Stimulated activated CD4-positive, alpha-beta T cell treated with anti-CD3 and anti-CD28 coated beads, Interleukin-15, amount 100 ng/mL, for 1 hour (primary cell): ENCODE data around the gene COL5A2.

Source experiments
- DNase-seq, 2 donors: peaks; one replicate each; pipeline ENCODE4 v3.0.0-alpha.2; 2020; ENCODE audit warnings: low read depth in 1 of 2, low spot score in 1 of 2

The COL5A2 gene

GRCh38 chr2:189104934-189105333, 74.6 kb downstream of the COL5A2 start:
- DNase-seq: no peak

DNA sequence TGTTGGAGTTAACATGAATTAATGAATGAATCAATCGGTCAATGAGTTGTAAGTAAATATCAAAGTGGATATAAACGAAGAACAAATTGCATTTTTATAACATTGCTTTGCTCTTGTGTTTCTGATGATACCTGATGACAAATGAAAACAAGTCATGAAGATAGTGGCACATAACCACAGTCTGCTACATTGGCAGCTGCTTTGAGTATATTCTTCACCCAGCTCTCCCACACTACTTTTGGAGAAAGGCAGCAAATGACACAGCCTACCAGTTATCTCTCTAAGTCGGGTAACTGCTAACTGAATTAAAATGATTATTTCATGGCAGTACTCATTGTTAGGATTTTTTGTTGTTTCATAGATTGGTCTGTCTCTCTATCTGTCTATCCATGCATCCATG, 76.8 kb downstream of the COL5A2 start:
- DNase-seq: no peak

- no peak for DNase-seq
Measured at GRCh38 chr2:189097934-189098333, 81.6 kb downstream of the COL5A2 start.

DNA sequence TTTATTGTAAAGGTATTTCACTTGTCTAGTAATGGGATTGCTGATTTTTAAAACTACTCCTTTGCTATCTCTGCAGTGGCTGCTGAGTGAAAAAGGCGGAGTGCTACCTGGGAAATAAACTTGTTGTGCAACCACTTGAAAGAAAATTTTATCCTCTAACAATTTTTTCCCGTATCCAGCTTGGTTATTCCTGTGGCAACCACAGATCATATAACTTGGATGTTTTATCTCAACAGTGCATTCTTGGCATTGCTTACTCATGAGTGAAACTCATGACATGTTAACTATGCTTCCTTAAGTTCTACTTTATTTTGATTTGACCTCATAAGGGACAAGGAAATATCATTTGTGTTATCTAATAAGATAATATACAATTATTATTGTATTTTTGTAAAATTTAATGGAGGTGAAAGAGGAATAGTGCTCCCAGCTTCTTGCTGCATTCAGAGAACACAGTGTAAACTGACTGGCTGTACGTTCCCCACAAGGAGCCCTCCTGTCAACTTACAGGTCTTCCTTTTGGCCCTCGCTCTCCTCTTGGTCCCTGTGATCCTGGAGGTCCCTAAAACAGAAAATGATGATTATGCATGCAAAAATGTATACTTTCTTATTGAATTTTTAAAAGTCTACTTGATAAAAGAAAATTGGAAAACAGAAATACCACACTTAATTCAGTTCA, 82.7 kb downstream of the COL5A2 start:
- no peak for DNase-seq

DNA sequence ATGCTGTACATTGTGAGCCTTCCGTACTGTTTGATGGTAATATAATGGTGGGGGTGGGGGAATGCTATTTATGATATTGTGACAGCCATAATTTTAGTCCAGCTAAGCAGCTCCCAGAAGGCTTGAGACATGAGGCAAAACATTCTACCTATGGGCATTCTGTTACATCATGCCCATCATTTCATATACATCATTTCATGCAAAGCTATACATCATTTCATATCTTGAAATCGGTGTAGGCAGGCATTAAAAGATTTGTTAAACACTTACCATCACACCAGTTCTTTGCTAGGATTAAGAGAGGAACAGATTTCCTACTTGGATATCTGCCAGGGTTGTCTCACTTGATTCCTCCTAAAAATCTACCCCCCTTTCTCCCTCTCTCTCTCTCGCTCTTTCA, 84.5 kb downstream of the COL5A2 start:
- DNase-seq: no peak

- no peak for DNase-seq
Measured at GRCh38 chr2:189092936-189093335, 86.6 kb downstream of the COL5A2 start.

- DNase-seq: no peak
Measured at GRCh38 chr2:189091253-189091652, 88.3 kb downstream of the COL5A2 start.

DNA sequence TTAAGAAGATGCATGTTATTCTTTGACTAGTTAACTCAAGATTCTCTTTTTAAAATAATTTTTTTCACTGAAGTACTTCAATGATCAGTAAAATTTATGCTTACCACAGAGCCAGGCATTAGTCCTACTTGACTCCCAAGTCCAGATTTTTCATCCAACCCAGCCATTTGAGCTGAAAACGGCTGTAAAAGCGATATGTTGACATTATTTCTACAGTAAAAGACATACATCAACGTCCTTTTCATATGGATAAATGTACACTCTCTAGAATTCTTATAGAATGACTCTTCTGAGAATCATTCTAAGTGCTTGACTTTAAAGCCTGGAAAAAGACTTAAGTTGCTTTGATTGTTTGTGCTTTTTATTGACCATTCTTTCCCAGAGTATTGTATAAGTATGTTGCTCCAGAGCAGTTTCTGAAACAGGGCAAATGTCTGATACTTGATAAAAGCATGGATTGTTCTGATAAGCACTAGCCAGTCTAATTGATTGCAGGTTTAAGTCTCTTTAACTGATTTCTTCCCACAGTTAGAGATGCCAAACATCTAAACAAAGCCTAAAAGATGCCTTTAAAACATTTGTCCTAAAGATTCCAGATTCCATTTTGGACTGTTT, 90.9 kb downstream of the COL5A2 start:
- no peak for DNase-seq

- no peak for DNase-seq
Measured at GRCh38 chr2:189086710-189087109, 92.9 kb downstream of the COL5A2 start.

GRCh38 chr2:189086250-189086649, 93.3 kb downstream of the COL5A2 start:
- no peak for DNase-seq

- no peak for DNase-seq
Measured at GRCh38 chr2:189083606-189084005, 96.0 kb downstream of the COL5A2 start.

- DNase-seq: no peak
Measured at GRCh38 chr2:189083106-189083505, 96.5 kb downstream of the COL5A2 start.

GRCh38 chr2:189082376-189082975, 97.1 kb downstream of the COL5A2 start:
- no peak for DNase-seq

GRCh38 chr2:189076572-189076971, 103.0 kb downstream of the COL5A2 start:
- DNase-seq: no peak

DNA sequence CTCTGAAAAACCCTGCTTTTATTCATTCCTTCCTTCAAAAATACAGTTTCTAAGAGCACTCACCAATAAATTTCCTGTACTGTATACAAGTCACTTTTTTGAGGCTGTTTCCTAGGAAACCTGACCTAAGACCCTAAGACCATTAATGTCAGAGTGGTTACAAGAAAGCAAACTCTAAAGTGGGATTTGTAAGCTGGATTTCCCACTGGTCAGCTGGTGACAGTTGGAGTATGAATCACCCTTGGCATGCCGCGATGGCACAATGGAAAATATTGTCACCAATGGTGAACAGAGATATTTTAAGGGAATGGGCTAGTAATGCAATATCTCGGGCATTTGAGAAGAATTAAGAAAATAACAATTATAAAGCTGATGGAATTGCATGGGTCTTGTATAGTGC, 103.4 kb downstream of the COL5A2 start:
- no peak for DNase-seq

DNA sequence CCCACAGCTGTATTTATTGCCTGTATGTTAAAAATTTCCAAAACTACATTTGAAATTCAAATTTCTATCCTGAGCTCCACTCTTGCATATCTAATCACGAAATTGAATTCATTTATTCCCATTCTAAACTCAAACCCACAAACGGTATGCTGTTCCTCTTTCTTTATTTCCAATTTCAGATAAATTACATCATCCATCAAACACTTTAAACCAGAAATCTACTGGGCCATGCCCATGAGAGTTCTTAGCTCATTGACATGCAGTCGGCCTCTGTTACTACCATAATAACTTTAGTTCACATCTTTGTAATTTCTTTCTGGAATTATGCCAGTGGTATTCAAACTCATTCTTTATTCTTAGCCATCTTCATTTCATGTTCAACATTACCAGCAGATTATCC, 105.1 kb downstream of the COL5A2 start:
- no peak for DNase-seq

GRCh38 chr2:189072036-189072435, 107.5 kb downstream of the COL5A2 start:
- no peak for DNase-seq

GRCh38 chr2:189069855-189070619, 109.5 kb downstream of the COL5A2 start:
- no peak for DNase-seq

DNA sequence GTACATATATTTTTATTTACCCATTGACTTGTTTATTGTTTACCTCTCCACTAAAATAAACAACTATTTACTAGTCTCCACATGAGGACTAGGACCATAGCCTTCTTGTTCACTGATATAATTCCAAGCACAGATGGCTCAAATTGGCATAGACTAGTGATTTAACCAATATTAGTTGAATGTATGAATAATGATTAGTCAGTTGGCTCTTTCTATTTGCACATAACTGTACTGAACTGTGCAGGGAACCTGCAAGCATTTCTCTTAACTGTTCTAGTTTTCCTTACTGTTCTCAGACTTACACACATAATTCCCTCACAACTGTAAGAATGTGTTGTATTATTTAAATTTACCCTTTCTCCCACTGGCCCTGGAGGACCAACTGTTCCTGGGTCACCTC, 113.5 kb downstream of the COL5A2 start:
- no peak for DNase-seq

GRCh38 chr2:189060096-189060642, 119.4 kb downstream of the COL5A2 start:
- no peak for DNase-seq

DNA sequence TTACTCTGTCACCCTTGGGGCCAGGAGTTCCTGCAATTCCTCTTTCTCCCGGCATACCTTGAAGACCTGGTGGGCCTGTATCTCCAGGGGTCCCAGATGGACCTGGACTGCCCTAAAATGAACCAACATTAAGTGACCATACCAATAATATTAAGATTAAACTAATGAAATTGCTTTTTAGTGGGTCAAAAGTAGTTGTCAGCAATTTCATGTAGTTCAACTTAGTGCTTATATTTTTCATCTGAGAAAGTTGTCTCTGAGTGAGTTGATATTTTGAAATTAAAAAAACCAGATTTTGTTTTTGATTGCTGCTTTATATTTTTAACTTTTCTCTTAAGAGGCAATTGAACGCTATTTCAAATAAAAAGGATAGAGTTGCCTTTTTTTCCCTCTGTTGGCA, 122.2 kb downstream of the COL5A2 start:
- no peak for DNase-seq
